PFSK-1 (cell line): ENCODE results near the gene LYPD6B.

ENCODE experiments used
- FOXP2 ChIP-seq: optimal IDR thresholded peaks from 2 replicates; pipeline ENCODE3; 2011; ENCODE audit warnings: borderline replicate concordance, control low read depth, inconsistent platforms; ENCODE audit not compliant: insufficient read depth; ENCODE audit errors: extremely low read length, extremely low read depth
- POLR2AphosphoS5 ChIP-seq: IDR thresholded peaks from 2 replicates; pipeline ENCODE4 v1.6.1; 2012; ENCODE audit warnings: low read depth, mild to moderate bottlenecking, control low read depth, low read length, moderate library complexity
- REST ChIP-seq, 2 experiments: IDR thresholded peaks; 2 replicates each; pipeline versions ENCODE4 v1.6.1 to v1.8.0; 2011 to 2012; ENCODE audit warnings: low read depth in 2 of 2, low read length in 2 of 2, control low read depth in 1 of 2, inconsistent platforms in 1 of 2, mild to moderate bottlenecking in 1 of 2, moderate library complexity in 1 of 2; ENCODE audit not compliant: insufficient read depth in 1 of 2
- SIN3A ChIP-seq: IDR thresholded peaks from 2 replicates; pipeline ENCODE4 v1.6.1; 2012; ENCODE audit warnings: mild to moderate bottlenecking, low read length, moderate library complexity, borderline replicate concordance; ENCODE audit not compliant: insufficient read depth
- TAF1 ChIP-seq: IDR thresholded peaks from 2 replicates; pipeline ENCODE4 v1.6.1; 2012; ENCODE audit warnings: low read length, control low read depth, borderline replicate concordance; ENCODE audit not compliant: insufficient read depth

LYPD6B gene

DNA sequence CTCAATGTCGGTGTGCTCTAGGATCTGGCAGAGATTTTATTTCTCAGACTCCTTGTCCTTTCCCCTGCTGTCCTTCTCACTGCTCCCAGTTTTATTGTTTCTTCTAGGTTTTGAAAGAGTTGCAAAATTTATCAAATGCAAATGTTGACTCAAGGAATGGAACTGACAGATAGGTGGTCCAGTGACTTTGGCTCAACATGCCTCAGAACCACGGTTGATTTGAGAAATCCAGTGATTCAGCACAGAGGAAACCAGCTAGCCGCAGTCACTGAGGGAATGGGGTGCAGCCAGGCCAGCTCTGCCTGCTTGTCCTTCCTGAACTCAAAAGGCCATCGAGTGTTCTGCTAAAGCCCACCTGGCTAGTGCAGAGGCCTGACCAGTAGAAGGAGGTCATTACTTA lies 166.2 kb downstream of the LYPD6B start:
- TF ChIP-seq TAF1 (no peak), FOXP2 (no peak), POLR2AphosphoS5 (no peak), SIN3A (no peak), REST (IDR thresholded peaks at IDR 0.05; ENCODE audit: insufficient read depth in 1 of 2, low read depth in 2 of 2, low read length in 2 of 2) (no peak)

- TF ChIP-seq TAF1 (no peak), POLR2AphosphoS5 (no peak), FOXP2 (no peak), REST (IDR thresholded peaks at IDR 0.05; ENCODE audit: insufficient read depth in 1 of 2, low read depth in 2 of 2, low read length in 2 of 2) (no peak), SIN3A (no peak)
Observed at GRCh38 chr2:149205143-149205542, 166.6 kb downstream of the LYPD6B start.

DNA sequence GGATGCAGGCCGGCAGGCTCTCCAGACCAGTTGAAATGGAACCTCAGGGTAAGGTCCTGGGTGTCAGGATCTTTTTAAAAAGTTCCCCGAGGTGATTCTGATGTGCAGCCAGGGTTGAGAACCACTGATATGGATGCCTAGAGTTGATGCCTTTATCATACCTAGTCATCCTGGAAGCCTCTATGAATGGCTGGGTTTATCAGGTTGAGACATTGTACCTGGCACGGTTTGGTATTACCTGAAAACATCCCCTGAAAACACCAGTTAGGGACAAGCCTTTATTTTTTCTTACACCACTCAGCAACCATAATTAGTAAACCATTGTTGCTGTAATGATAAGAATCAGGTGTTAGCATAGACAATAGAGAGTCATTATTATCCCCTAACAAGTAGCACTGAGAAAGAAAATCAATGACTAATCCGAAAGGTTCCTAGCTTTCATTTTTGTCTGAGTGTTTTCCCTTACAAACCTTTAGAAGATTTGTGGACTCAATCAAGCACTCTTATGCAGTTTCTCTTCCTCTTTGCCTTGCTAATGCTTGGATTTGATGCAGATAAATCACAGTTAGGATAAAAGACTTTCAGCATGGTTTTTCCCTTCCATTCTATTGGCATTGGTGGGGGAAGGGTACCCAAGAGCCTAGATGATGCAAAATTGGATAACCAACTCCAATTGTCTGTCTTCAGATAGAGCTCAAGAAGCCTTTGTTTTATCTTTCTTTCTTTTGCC lies 175.4 kb downstream of the LYPD6B start:
- TF ChIP-seq POLR2AphosphoS5 (no peak), TAF1 (no peak), SIN3A (no peak), FOXP2 (no peak), REST (IDR thresholded peaks at IDR 0.05; ENCODE audit: insufficient read depth in 1 of 2, low read depth in 2 of 2, low read length in 2 of 2) (no peak)

GRCh38 chr2:149218497-149218896 lies 180.0 kb downstream of the LYPD6B start:
- TF ChIP-seq POLR2AphosphoS5 (no peak), SIN3A (no peak), REST (IDR thresholded peaks at IDR 0.05; ENCODE audit: insufficient read depth in 1 of 2, low read depth in 2 of 2, low read length in 2 of 2) (no peak), FOXP2 (no peak), TAF1 (no peak)

GRCh38 chr2:149219856-149220255 lies 181.4 kb downstream of the LYPD6B start:
- no peak for TF ChIP-seq FOXP2
- TF ChIP-seq REST (IDR thresholded peaks at IDR 0.05; ENCODE audit: insufficient read depth in 1 of 2, low read depth in 2 of 2, low read length in 2 of 2), result no peak
- no peak for TF ChIP-seq TAF1
